Breast epithelium (tissue), 4 donors: ENCODE measurements around the gene PRX. TPM values are rescaled to one million over a fixed set of nuclear protein-coding genes. Genes with fewer than 3 reads are reported as not detected.
A peak's percentile ranks its signal among the peaks of the same experiment; 100 is the strongest.

Source experiments
- DNase-seq, 2 donors: peaks; one replicate each; pipeline ENCODE4 v3.0.0-alpha.2; 2019; ENCODE audit warnings: low spot score in 2 of 2
- H3K27ac ChIP-seq, 2 donors: fragments of 200-600 bp; sonication (generic) in 1 of 2; one replicate each; pipeline ENCODE4 v1.5.1; 2016 to 2019; ENCODE audit warnings: mild to moderate bottlenecking in 1 of 2
- H3K27me3 ChIP-seq, 2 donors: fragments of 200-600 bp; sonication (generic) in 1 of 2; one replicate each; pipeline versions ENCODE4 v1.5.1 to v1.6.0; 2017 to 2019; ENCODE audit warnings: control low read depth in 1 of 2, mild to moderate bottlenecking in 1 of 2
- H3K36me3 ChIP-seq: fragments of 200-600 bp; one replicate; pipeline ENCODE4 v1.5.1; 2019
- H3K4me1 ChIP-seq, 2 donors: fragments of 200-600 bp; sonication (generic); one replicate each; pipeline ENCODE4 v1.5.1; 2016 to 2019; ENCODE audit warnings: control low read depth in 1 of 2
- H3K4me3 ChIP-seq, 3 donors: fragments of 200-600 bp; sonication (generic); 1 replicate in 2 of 3; 2 replicates in 1 of 3; pipeline ENCODE4 v1.5.1; 2016 to 2019; ENCODE audit warnings: mild to moderate bottlenecking in 3 of 3, moderate library complexity in 2 of 3
- H3K9me3 ChIP-seq, 2 donors: fragments of 200-600 bp; sonication (generic) in 1 of 2; one replicate each; pipeline ENCODE4 v1.5.1; 2016 to 2019; ENCODE audit warnings: control low read depth in 1 of 2
- CTCF ChIP-seq, 3 donors: fragments of 450-650 bp; IDR thresholded peaks; one replicate each; pipeline ENCODE4 v1.5.1; 2016 to 2017; ENCODE audit warnings: antibody characterized with exemption in 3 of 3, mild to moderate bottlenecking in 3 of 3, moderate library complexity in 3 of 3
- POLR2A ChIP-seq: fragments of 450-650 bp; IDR thresholded peaks from one replicate; pipeline ENCODE4 v1.6.1; 2016; ENCODE audit warnings: antibody characterized with exemption, mild to moderate bottlenecking, moderate library complexity
- POLR2AphosphoS5 ChIP-seq, 3 donors: sonication (generic); formaldehyde crosslinking; IDR thresholded peaks; one replicate each; pipeline ENCODE4 v1.6.1; 2017; ENCODE audit warnings: antibody characterized with exemption in 3 of 3
- intact Hi-C: fragments of 100-400 bp; cut with DNase I; formaldehyde crosslinking; loops from one replicate; pipeline ENCODE4 v1.15.1; 2023; ENCODE audit warnings: low total_unique reads
- total RNA-seq, 3 donors: library from RNA; depleted of rRNA; stranded (reverse); fragments of >200 nt; gene quantifications; one replicate each; pipeline ENCODE4 v1.1.0, GENCODE V29; 2016

The PRX gene
- total RNA-seq: 1 to 10 TPM; 2.7 to 9.1 (median 5.2) TPM

- Histone ChIP-seq H3K27ac (peak within 1 kb of the TSS; percentile 72 to 85), H3K36me3 (no peaks in the 10 kb centered on the region), H3K4me1 (peaks cover 0 to 7% of the 10 kb centered on the region in 2 donors), H3K27me3 (no peaks in the 10 kb centered on the region), H3K9me3 (no peaks in the 10 kb centered on the region), H3K4me3 (peak within 1 kb of the TSS in 2 of 3 donors; percentile 17 to 39)
- intact Hi-C loops: no loop called here
- DNase-seq: no peak
- TF ChIP-seq POLR2A (no peak), CTCF (IDR thresholded peaks at IDR 0.05) (no peak), POLR2AphosphoS5 (IDR thresholded peaks at IDR 0.05) (no peak)
Measured at GRCh38 chr19:40413291-40413845, at the start of gene PRX. Gene PRX (minus strand): TSS chr19:40413378. CDS start chr19:40407932, 5,446 bp downstream.

GRCh38 chr19:40461669-40462221, 48.6 kb upstream of the PRX start:
- Histone ChIP-seq H3K36me3 (no peaks in the 10 kb centered on the region), H3K27ac (peak overlapping the region in 1 of 2 donors; percentile 13), H3K4me1 (peaks cover 0 to 19% of the 10 kb centered on the region in 2 donors), H3K27me3 (no peaks in the 10 kb centered on the region), H3K4me3 (no peak overlapping the region), H3K9me3 (no peaks in the 10 kb centered on the region)
- peak; percentile 40 to 63 for DNase-seq
- TF ChIP-seq POLR2A: no peak
- no peak for TF ChIP-seq POLR2AphosphoS5 (IDR thresholded peaks at IDR 0.05)
- TF ChIP-seq CTCF (IDR thresholded peaks at IDR 0.05): no peak
- intact Hi-C loops: no loop called here

GRCh38 chr19:40460185-40460584, 47.0 kb upstream of the PRX start:
- no peak for DNase-seq
- Histone ChIP-seq H3K4me1 (peaks cover 0 to 19% of the 10 kb centered on the region in 2 donors), H3K27me3 (no peaks in the 10 kb centered on the region), H3K36me3 (no peaks in the 10 kb centered on the region), H3K4me3 (no peak overlapping the region), H3K27ac (no peak overlapping the region), H3K9me3 (no peaks in the 10 kb centered on the region)
- TF ChIP-seq POLR2AphosphoS5 (IDR thresholded peaks at IDR 0.05) (no peak), CTCF (IDR thresholded peaks at IDR 0.05) (no peak), POLR2A (no peak)
- intact Hi-C loops: no loop called here

GRCh38 chr19:40458597-40458974, 45.4 kb upstream of the PRX start:
- TF ChIP-seq POLR2AphosphoS5 (IDR thresholded peaks at IDR 0.05): no peak
- TF ChIP-seq POLR2A: no peak
- no peak for TF ChIP-seq CTCF (IDR thresholded peaks at IDR 0.05)
- Histone ChIP-seq H3K27ac (no peak overlapping the region), H3K4me3 (no peak overlapping the region), H3K4me1 (peaks cover 0 to 7% of the 10 kb centered on the region in 2 donors), H3K9me3 (no peaks in the 10 kb centered on the region), H3K36me3 (no peaks in the 10 kb centered on the region), H3K27me3 (no peaks in the 10 kb centered on the region)
- intact Hi-C loops: no loop called here
- DNase-seq: no peak

- Histone ChIP-seq H3K27ac (no peak overlapping the region), H3K27me3 (no peaks in the 10 kb centered on the region), H3K4me1 (peaks cover 0 to 2% of the 10 kb centered on the region in 2 donors), H3K36me3 (no peaks in the 10 kb centered on the region), H3K4me3 (no peak overlapping the region), H3K9me3 (no peaks in the 10 kb centered on the region)
- TF ChIP-seq POLR2A: no peak
- no peak for TF ChIP-seq POLR2AphosphoS5 (IDR thresholded peaks at IDR 0.05)
- TF ChIP-seq CTCF (IDR thresholded peaks at IDR 0.05): no peak
- no peak for DNase-seq
- intact Hi-C loops: no loop called here
Measured at GRCh38 chr19:40457953-40458596, 44.9 kb upstream of the PRX start.
